Neural cell (in vitro differentiated cells): Measurements from ENCODE around the gene REPS1.

Experiments
- EP300 ChIP-seq: fragments of 450-650 bp; conservative IDR thresholded peaks from 2 replicates; pipeline ENCODE4 v1.6.1; 2014; ENCODE audit warnings: antibody characterized with exemption, mild to moderate bottlenecking, moderate library complexity; ENCODE audit not compliant: poor library complexity, severe bottlenecking
- EZH2 ChIP-seq: fragments of 200-600, 300-800 bp; shearing (Covaris generic), sonication (generic); IDR thresholded peaks from 2 replicates; pipeline ENCODE4 v1.6.1; 2014; ENCODE audit warnings: antibody characterized with exemption, low read length, borderline replicate concordance, mild to moderate bottlenecking; ENCODE audit not compliant: insufficient read depth, poor library complexity, severe bottlenecking
- POLR2AphosphoS5 ChIP-seq: IDR thresholded peaks from 2 replicates; pipeline ENCODE4 v1.6.1; 2012
- RAD21 ChIP-seq: fragments of 450-650 bp; conservative IDR thresholded peaks from 2 replicates; pipeline ENCODE4 v1.6.1; 2014; ENCODE audit warnings: antibody characterized with exemption, mild to moderate bottlenecking, moderate library complexity
- SMC3 ChIP-seq: fragments of 450-650 bp; conservative IDR thresholded peaks from 2 replicates; pipeline ENCODE4 v1.6.1; 2014; ENCODE audit warnings: antibody characterized with exemption, mild to moderate bottlenecking, moderate library complexity; ENCODE audit not compliant: poor library complexity
- TAF1 ChIP-seq: IDR thresholded peaks from 2 replicates; pipeline ENCODE4 v1.6.1; 2012; ENCODE audit warnings: low read depth
- TF ChIP-seq, protein P1 (sequence below): fragments of 450-650 bp; IDR thresholded peaks from 2 replicates; pipeline ENCODE4 v1.5.1; 2014; ENCODE audit warnings: antibody characterized with exemption, mild to moderate bottlenecking, moderate library complexity; ENCODE audit not compliant: poor library complexity, severe bottlenecking
- TF ChIP-seq, protein P2 (sequence below): IDR thresholded peaks from 2 replicates; pipeline ENCODE4 v1.6.1; 2012; ENCODE audit warnings: borderline replicate concordance

DNA sequence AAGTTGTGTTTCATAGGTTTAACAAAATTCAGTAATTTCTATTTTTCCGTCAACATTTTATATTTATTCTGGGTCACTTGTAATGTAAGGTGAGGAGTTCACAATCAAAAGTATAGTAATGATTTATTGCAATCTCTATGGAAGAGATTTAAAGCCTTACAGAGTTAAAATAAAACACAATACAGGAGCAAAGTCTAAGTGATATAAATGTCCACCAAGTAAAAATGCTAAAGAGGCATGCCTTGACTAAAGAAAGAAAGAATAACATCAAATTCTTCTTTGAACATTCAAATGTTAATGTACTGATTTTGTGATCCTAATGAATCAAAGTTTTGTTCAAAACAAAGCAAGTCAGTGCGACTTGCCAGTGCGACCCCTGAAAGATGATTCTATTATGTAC lies 61.5 kb downstream of the REPS1 start:
- TF ChIP-seq, protein P1, sequence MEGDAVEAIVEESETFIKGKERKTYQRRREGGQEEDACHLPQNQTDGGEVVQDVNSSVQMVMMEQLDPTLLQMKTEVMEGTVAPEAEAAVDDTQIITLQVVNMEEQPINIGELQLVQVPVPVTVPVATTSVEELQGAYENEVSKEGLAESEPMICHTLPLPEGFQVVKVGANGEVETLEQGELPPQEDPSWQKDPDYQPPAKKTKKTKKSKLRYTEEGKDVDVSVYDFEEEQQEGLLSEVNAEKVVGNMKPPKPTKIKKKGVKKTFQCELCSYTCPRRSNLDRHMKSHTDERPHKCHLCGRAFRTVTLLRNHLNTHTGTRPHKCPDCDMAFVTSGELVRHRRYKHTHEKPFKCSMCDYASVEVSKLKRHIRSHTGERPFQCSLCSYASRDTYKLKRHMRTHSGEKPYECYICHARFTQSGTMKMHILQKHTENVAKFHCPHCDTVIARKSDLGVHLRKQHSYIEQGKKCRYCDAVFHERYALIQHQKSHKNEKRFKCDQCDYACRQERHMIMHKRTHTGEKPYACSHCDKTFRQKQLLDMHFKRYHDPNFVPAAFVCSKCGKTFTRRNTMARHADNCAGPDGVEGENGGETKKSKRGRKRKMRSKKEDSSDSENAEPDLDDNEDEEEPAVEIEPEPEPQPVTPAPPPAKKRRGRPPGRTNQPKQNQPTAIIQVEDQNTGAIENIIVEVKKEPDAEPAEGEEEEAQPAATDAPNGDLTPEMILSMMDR = no peak
- TF ChIP-seq EZH2 = no peak
- no peak for TF ChIP-seq SMC3
- TF ChIP-seq POLR2AphosphoS5 = no peak
- TF ChIP-seq EP300 = no peak
- no peak for TF ChIP-seq TAF1
- no peak for TF ChIP-seq RAD21
- TF ChIP-seq, protein P2, sequence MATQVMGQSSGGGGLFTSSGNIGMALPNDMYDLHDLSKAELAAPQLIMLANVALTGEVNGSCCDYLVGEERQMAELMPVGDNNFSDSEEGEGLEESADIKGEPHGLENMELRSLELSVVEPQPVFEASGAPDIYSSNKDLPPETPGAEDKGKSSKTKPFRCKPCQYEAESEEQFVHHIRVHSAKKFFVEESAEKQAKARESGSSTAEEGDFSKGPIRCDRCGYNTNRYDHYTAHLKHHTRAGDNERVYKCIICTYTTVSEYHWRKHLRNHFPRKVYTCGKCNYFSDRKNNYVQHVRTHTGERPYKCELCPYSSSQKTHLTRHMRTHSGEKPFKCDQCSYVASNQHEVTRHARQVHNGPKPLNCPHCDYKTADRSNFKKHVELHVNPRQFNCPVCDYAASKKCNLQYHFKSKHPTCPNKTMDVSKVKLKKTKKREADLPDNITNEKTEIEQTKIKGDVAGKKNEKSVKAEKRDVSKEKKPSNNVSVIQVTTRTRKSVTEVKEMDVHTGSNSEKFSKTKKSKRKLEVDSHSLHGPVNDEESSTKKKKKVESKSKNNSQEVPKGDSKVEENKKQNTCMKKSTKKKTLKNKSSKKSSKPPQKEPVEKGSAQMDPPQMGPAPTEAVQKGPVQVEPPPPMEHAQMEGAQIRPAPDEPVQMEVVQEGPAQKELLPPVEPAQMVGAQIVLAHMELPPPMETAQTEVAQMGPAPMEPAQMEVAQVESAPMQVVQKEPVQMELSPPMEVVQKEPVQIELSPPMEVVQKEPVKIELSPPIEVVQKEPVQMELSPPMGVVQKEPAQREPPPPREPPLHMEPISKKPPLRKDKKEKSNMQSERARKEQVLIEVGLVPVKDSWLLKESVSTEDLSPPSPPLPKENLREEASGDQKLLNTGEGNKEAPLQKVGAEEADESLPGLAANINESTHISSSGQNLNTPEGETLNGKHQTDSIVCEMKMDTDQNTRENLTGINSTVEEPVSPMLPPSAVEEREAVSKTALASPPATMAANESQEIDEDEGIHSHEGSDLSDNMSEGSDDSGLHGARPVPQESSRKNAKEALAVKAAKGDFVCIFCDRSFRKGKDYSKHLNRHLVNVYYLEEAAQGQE = no peak
